D341Med (cell line): ENCODE results near the gene MRPL51.
"Not testable (repeated sequence)": the region's sequence is repeated elsewhere in the genome, so short reads cannot be mapped to it uniquely, and the experiment has no call there.

Experiments
- DNase-seq: peaks from one replicate; pipeline ENCODE4 v3.0.0; 2012; ENCODE audit warnings: low spot score

Gene MRPL51

GRCh38 chr12:6488240-6488639 is 4.8 kb downstream of the MRPL51 start:
- DNase-seq = no peak

GRCh38 chr12:6478416-6478815 is 14.6 kb downstream of the MRPL51 start:
- no peak for DNase-seq

- not testable (repeated sequence) for DNase-seq
Measured at GRCh38 chr12:6477601-6478377, 15.3 kb downstream of the MRPL51 start.

- DNase-seq = no peak
Measured at GRCh38 chr12:6476489-6476888, 16.6 kb downstream of the MRPL51 start.

- not testable (repeated sequence) for DNase-seq
Measured at GRCh38 chr12:6475233-6475975, 17.7 kb downstream of the MRPL51 start.

- DNase-seq = no peak
Measured at GRCh38 chr12:6472491-6472890, 20.6 kb downstream of the MRPL51 start.

GRCh38 chr12:6471989-6472360 is 21.1 kb downstream of the MRPL51 start:
- DNase-seq = no peak

- DNase-seq = peak; percentile 97
Measured at GRCh38 chr12:6470375-6471163, 22.5 kb downstream of the MRPL51 start, which contains the start of gene VAMP1. Gene VAMP1, minus strand, starts transcription at chr12:6470677. Its CDS starts 146 bp downstream, at chr12:6470531.

- DNase-seq = no peak
Measured at GRCh38 chr12:6469609-6470374, 23.3 kb downstream of the MRPL51 start.

GRCh38 chr12:6469092-6469491 is 24.0 kb downstream of the MRPL51 start:
- no peak for DNase-seq

GRCh38 chr12:6468283-6468575 is 24.8 kb downstream of the MRPL51 start:
- no peak for DNase-seq

- not testable (repeated sequence) for DNase-seq
Measured at GRCh38 chr12:6467571-6468282, 25.3 kb downstream of the MRPL51 start.

- DNase-seq = not testable (repeated sequence)
Measured at GRCh38 chr12:6466751-6467150, 26.3 kb downstream of the MRPL51 start.

GRCh38 chr12:6466184-6466573 is 26.9 kb downstream of the MRPL51 start:
- DNase-seq = no peak

- DNase-seq = peak; percentile 69
Measured at GRCh38 chr12:6465467-6466183, 27.4 kb downstream of the MRPL51 start.

- DNase-seq = no peak
Measured at GRCh38 chr12:6464531-6464930, 28.5 kb downstream of the MRPL51 start.

- no peak for DNase-seq
Measured at GRCh38 chr12:6463858-6464257, 29.2 kb downstream of the MRPL51 start.

GRCh38 chr12:6463216-6463615 is 29.8 kb downstream of the MRPL51 start:
- no peak for DNase-seq

- no peak for DNase-seq
Measured at GRCh38 chr12:6462234-6462995, 30.6 kb downstream of the MRPL51 start.
